NCI-H2081 (cell line): ENCODE results near the gene PRDM11.

ENCODE experiments used
- DNase-seq, 2 experiments: peaks; one replicate each; lab custom pipeline; 2025; lab: John Stamatoyannopoulos, UW

Gene PRDM11

GRCh38 chr11:45178223-45178622, 31.8 kb downstream of the PRDM11 start:
- DNase-seq, result no peak

- no peak for DNase-seq
These were observed 32.6 kb downstream of the PRDM11 start for GRCh38 chr11:45178890-45179671.

GRCh38 chr11:45179686-45180178, 33.3 kb downstream of the PRDM11 start:
- no peak for DNase-seq

- peak; percentile 53 to 69 for DNase-seq
These were observed 33.9 kb downstream of the PRDM11 start for GRCh38 chr11:45180179-45180847.

GRCh38 chr11:45180848-45181192, 34.4 kb downstream of the PRDM11 start:
- no peak for DNase-seq

GRCh38 chr11:45181193-45181888, 34.9 kb downstream of the PRDM11 start:
- DNase-seq, result no peak

- no peak for DNase-seq
These were observed 35.6 kb downstream of the PRDM11 start for GRCh38 chr11:45181889-45182550.

- DNase-seq, result no peak
These were observed 36.5 kb downstream of the PRDM11 start for GRCh38 chr11:45182902-45183301.

- DNase-seq, result no peak
These were observed 38.2 kb downstream of the PRDM11 start for GRCh38 chr11:45184640-45185039.

GRCh38 chr11:45185228-45185729, 38.8 kb downstream of the PRDM11 start:
- no peak for DNase-seq

- DNase-seq, result no peak
These were observed 40.9 kb downstream of the PRDM11 start for GRCh38 chr11:45187375-45187774.

GRCh38 chr11:45188127-45188526, 41.7 kb downstream of the PRDM11 start:
- DNase-seq, result no peak

GRCh38 chr11:45189230-45189629, 42.8 kb downstream of the PRDM11 start:
- DNase-seq, result no peak

GRCh38 chr11:45193695-45194094, 47.3 kb downstream of the PRDM11 start:
- no peak for DNase-seq

- no peak for DNase-seq
These were observed 58.3 kb downstream of the PRDM11 start for GRCh38 chr11:45204761-45205160.

- DNase-seq, result no peak
These were observed 59.5 kb downstream of the PRDM11 start for GRCh38 chr11:45205978-45206377.

- peak; percentile 10 to 59 for DNase-seq
These were observed 61.7 kb downstream of the PRDM11 start for GRCh38 chr11:45208135-45208534.

- no peak for DNase-seq
These were observed 62.8 kb downstream of the PRDM11 start for GRCh38 chr11:45209000-45209879.

GRCh38 chr11:45209891-45210699, 63.7 kb downstream of the PRDM11 start:
- peak in 1 of 2 experiments; percentile 23 for DNase-seq

- DNase-seq, result no peak
These were observed 64.4 kb downstream of the PRDM11 start for GRCh38 chr11:45210846-45211245.
